PFSK-1 (cell line): ENCODE data around the gene HSPA12B.

Source experiments
- FOXP2 ChIP-seq: optimal IDR thresholded peaks from 2 replicates; pipeline ENCODE3; 2011; ENCODE audit warnings: borderline replicate concordance, control low read depth, inconsistent platforms; ENCODE audit not compliant: insufficient read depth; ENCODE audit errors: extremely low read length, extremely low read depth
- POLR2AphosphoS5 ChIP-seq: IDR thresholded peaks from 2 replicates; pipeline ENCODE4 v1.6.1; 2012; ENCODE audit warnings: low read depth, mild to moderate bottlenecking, control low read depth, low read length, moderate library complexity
- REST ChIP-seq, 2 experiments: IDR thresholded peaks; 2 replicates each; pipeline versions ENCODE4 v1.6.1 to v1.8.0; 2011 to 2012; ENCODE audit warnings: low read depth in 2 of 2, low read length in 2 of 2, control low read depth in 1 of 2, inconsistent platforms in 1 of 2, mild to moderate bottlenecking in 1 of 2, moderate library complexity in 1 of 2; ENCODE audit not compliant: insufficient read depth in 1 of 2
- SIN3A ChIP-seq: IDR thresholded peaks from 2 replicates; pipeline ENCODE4 v1.6.1; 2012; ENCODE audit warnings: mild to moderate bottlenecking, low read length, moderate library complexity, borderline replicate concordance; ENCODE audit not compliant: insufficient read depth
- TAF1 ChIP-seq: IDR thresholded peaks from 2 replicates; pipeline ENCODE4 v1.6.1; 2012; ENCODE audit warnings: low read length, control low read depth, borderline replicate concordance; ENCODE audit not compliant: insufficient read depth

The HSPA12B gene

DNA sequence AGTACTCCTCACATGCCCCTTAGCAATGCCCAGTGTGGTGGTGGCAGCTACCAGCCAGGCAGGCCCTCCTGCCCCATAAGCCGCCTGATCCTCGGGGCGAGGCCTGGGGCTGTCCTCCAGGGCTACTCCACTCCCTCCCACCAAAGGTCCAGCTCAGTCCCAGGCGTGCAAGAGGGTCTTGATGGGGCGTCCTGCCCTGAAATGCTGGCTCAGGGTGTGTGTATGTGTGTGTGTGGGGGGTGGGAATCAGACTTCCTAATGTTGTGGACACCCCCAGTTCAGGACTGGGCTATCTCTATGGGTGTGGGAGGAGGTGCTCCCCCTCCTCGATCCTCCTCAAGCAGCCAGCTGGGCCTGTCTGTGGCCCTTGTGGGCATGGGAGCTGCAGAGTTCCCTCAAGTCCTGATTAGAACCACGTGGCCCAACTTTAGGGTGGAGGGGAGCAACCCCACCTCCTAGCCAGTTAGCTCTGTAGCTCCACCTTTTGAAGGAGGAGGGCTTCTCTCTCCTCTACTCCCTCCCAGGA, 7.5 kb downstream of the HSPA12B start:
- TF ChIP-seq TAF1 = no peak

DNA sequence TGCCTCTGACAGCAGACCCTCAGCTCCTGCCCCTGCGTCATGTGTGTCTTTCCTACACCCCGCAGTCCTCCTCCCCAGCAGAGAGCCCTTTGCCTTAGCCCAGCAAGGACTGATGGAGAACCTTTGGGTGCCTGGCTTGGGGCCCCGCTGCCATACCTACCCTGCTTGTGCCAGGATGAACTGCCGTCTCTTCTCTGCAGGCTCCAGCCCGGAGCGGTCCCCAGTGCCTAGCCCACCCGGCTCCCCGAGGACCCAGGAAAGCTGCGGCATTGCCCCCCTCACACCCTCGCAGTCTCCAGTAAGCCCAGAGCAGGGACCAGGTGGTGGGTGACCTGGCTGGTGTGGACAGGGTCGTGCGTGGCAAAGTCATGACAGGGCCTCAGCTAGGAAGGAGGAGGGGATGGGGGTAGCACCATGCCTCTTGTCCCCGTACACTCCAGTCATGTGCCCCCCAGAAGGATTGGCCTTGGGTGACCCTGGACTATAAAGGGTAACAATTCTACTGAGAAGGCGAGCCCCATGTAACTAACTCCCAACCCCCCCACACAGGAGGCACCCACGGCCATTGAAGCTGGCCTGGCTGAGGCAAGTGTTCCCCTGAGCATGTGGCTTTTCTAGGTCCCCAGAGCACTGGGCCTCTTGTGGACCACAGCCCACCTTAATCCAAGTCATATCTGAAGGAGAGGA, 8.3 kb downstream of the HSPA12B start:
- TF ChIP-seq REST (IDR thresholded peaks at IDR 0.05; ENCODE audit: insufficient read depth in 1 of 2, low read depth in 2 of 2, low read length in 2 of 2) (no peak), FOXP2 (no peak), TAF1 (no peak), SIN3A (no peak), POLR2AphosphoS5 (no peak)

DNA sequence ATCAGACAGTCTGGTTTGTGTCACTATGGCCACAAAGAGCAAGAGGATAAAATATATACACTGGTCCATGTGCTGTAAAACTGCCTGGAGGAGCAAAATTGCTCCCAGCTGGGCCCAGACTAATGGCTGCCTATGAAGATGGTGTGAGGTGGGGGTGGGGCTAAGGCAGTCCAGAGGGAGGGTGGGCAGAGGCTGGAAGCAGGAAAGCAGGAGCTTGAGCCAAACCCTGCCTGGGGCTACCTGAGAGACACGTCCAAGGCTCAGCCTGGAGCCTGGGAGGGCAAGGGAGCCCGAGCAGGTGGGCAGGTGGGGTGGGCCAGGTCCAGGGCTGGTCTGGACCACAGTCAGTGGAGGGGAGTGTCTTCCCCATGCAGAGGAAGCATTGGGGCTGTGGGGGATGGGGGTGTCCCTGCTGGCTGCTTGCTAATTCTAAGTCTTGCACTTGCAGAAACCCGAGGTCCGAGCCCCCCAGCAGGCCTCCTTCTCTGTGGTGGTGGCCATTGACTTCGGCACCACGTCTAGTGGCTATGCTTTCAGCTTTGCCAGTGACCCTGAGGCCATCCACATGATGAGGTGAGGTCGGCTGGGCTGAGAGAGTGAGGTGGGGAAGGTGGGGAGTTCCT, 9.5 kb downstream of the HSPA12B start:
- TF ChIP-seq REST (IDR thresholded peaks at IDR 0.05; ENCODE audit: insufficient read depth in 1 of 2, low read depth in 2 of 2, low read length in 2 of 2) (no peak), TAF1 (no peak), SIN3A (no peak), POLR2AphosphoS5 (no peak), FOXP2 (no peak)

DNA sequence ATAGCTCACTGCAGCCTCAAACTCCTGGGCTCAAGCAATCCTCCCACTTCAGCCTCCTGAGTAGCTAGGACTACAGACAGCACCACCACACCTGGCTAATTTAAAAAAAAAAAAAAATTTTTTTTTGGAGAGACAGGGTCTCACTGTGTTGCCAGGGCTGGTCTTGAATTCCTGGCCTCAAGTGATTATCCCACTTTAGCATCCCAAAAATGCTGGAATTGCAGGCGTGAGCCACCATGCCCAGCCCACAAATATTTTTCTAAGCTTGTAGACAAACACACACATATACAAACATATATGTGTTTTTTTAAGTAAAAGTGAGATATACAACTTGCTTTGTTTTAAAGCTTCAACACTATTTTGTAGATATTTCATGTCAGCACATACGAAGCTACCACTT, 10.8 kb downstream of the HSPA12B start:
- no peak for TF ChIP-seq TAF1
- no peak for TF ChIP-seq FOXP2
- TF ChIP-seq SIN3A = no peak
- TF ChIP-seq REST (IDR thresholded peaks at IDR 0.05; ENCODE audit: insufficient read depth in 1 of 2, low read depth in 2 of 2, low read length in 2 of 2) = no peak
- no peak for TF ChIP-seq POLR2AphosphoS5

GRCh38 chr20:3744037-3744436, 11.6 kb downstream of the HSPA12B start:
- TF ChIP-seq SIN3A = no peak
- no peak for TF ChIP-seq REST (IDR thresholded peaks at IDR 0.05; ENCODE audit: insufficient read depth in 1 of 2, low read depth in 2 of 2, low read length in 2 of 2)
- TF ChIP-seq TAF1 = no peak
- TF ChIP-seq POLR2AphosphoS5 = no peak
- TF ChIP-seq FOXP2 = no peak
